Measurements from ENCODE around the gene FXYD1.
"Not testable (repeated sequence)": the region's sequence is repeated elsewhere in the genome, so short reads cannot be mapped to it uniquely, and the experiment has no call there.

Gene FXYD1

DNA sequence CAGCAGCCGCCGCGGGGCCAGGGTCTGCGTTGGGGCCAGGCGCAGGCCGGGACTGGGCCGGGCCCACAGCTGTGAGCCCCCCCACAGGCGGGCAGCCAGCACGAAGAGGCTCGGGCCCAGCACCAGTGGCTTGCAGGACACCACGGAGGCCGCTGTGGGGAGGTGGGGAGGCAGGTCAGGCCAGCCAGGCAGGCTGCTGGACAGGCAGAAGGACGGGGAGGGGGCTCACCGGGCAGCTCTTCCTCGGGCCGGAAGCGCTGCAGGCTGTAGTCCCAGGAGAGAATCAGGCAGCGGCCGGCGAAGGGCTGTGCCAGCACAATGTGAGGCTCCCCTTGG, 12.0 kb upstream of the FXYD1 start:
- CTCF ChIA-PET, result interaction anchor here (0.6 to 7.4 kb wide), 6 partner anchors 9 to 82 kb away, joined by 3 to 118 read pairs (median 12); partner anchors contain the start of genes FXYD1, FXYD3, FXYD7 and LGI4

DNA sequence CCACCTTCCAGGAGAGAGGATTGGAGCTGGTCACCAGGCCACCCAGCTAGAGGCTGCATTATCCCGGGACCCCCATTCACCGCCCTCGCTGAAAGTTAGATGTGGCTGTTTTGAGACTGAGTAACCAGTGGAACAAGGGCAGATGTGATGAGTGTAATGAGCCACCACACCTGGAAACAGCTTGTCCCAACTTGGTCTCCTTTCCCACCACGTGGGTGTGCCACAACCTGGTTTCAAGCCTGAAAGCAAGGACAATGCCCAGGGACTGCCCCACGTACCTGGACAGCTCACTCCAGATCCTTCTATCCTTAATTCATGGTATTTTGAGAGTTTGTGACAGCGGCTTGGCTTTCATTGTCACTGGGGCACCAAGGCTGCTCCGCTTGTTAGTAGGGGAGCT, 10.8 kb upstream of the FXYD1 start:
- CTCF ChIA-PET, result interaction anchor here (0.8 to 7.4 kb wide), 7 partner anchors 8 to 83 kb away, joined by 3 to 118 read pairs (median 6); partner anchors contain the start of genes FXYD1, FXYD3 and LGI4
- TF ChIP-seq, protein P1, sequence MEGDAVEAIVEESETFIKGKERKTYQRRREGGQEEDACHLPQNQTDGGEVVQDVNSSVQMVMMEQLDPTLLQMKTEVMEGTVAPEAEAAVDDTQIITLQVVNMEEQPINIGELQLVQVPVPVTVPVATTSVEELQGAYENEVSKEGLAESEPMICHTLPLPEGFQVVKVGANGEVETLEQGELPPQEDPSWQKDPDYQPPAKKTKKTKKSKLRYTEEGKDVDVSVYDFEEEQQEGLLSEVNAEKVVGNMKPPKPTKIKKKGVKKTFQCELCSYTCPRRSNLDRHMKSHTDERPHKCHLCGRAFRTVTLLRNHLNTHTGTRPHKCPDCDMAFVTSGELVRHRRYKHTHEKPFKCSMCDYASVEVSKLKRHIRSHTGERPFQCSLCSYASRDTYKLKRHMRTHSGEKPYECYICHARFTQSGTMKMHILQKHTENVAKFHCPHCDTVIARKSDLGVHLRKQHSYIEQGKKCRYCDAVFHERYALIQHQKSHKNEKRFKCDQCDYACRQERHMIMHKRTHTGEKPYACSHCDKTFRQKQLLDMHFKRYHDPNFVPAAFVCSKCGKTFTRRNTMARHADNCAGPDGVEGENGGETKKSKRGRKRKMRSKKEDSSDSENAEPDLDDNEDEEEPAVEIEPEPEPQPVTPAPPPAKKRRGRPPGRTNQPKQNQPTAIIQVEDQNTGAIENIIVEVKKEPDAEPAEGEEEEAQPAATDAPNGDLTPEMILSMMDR (IDR thresholded peaks at IDR 0.05; ENCODE audit: insufficient read depth, low read length, missing control alignments), result no peak
- POLR2A ChIA-PET, result no interaction called here
- no peak for DNase-seq (ENCODE audit: low read depth, low spot score)
- no peak overlapping the region for H3K4me3 ChIP-seq (ENCODE audit: low read depth, low read length)

More for the DNA sequence above, 12.0 kb upstream of the FXYD1 start:
- DNase-seq (ENCODE audit: low read depth, low spot score), result no peak
- POLR2A ChIA-PET, result no interaction called here
- no peak overlapping the region for H3K4me3 ChIP-seq (ENCODE audit: low read depth, low read length)
- TF ChIP-seq, protein P1 (IDR thresholded peaks at IDR 0.05; ENCODE audit: insufficient read depth, low read length, missing control alignments), result no peak

DNA sequence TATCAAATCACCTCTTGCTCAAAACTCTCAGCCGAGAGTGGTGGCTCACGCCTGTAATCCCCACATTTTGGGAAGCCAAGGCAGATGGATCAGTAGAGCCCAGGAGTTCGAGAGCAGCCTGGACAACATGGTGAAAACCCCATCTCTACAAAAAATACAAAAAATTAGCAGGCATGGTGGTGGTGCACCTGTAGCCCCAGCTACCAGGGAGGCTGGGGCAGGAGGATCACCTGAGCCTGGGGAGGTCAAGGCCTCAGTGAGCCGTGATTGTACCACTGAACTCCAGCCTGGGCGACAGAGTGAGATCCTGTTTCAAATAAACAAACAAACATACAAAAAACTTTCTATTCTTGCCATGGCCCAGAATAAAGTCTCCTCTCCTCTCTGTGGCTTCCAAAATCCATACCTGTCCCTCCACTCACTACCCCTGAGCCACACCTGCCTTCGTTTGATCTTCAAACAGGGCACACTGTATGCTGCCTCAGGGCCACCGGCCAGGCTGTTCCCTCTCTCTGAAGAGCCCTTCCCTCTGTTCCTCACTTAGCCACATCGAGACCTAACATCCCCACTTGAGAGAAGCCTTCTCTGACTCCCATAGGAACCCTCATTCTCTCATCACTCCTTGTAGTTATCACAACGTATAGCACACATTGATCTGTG, 10.1 kb upstream of the FXYD1 start:
- DNase-seq (ENCODE audit: low read depth, low spot score), result no peak
- TF ChIP-seq, protein P1 (IDR thresholded peaks at IDR 0.05; ENCODE audit: insufficient read depth, low read length, missing control alignments), result no peak
- POLR2A ChIA-PET, result no interaction called here
- CTCF ChIA-PET, result interaction anchor here (1.4 to 7.4 kb wide), 5 partner anchors 8 to 84 kb away, joined by 6 to 118 read pairs (median 16); partner anchors contain the start of genes FXYD1, FXYD3 and LGI4
- no peak overlapping the region for H3K4me3 ChIP-seq (ENCODE audit: low read depth, low read length)

DNA sequence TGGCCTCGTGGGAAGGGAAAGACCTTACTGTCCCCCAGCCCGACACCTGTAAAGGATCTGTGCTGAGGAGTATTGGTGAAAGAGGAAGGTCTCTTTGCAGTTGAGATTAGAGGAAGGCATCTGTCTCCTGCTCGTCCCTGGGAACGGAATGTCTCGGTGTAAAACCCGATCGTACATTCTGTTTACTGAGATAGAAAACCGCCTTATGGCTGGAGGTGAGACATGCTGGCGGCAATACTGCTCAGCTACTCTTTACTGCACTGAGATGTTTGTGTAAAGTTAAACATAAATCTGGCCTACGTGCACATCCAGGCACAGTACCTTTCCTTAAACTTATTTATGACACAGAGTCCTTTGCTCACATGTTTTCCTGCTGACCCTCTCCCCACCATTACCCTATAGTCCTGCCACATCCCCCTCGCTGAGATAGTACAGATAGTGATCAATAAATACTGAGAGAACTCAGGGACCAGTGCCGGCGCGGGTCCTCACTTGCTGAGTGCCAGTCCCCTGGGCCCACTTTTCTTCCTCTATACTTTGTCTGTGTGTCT, 8.8 kb upstream of the FXYD1 start:
- DNase-seq (ENCODE audit: low read depth, low spot score); POLR2A ChIA-PET; CTCF ChIA-PET; H3K4me3 ChIP-seq (ENCODE audit: low read depth, low read length): not testable (repeated sequence)

DNA sequence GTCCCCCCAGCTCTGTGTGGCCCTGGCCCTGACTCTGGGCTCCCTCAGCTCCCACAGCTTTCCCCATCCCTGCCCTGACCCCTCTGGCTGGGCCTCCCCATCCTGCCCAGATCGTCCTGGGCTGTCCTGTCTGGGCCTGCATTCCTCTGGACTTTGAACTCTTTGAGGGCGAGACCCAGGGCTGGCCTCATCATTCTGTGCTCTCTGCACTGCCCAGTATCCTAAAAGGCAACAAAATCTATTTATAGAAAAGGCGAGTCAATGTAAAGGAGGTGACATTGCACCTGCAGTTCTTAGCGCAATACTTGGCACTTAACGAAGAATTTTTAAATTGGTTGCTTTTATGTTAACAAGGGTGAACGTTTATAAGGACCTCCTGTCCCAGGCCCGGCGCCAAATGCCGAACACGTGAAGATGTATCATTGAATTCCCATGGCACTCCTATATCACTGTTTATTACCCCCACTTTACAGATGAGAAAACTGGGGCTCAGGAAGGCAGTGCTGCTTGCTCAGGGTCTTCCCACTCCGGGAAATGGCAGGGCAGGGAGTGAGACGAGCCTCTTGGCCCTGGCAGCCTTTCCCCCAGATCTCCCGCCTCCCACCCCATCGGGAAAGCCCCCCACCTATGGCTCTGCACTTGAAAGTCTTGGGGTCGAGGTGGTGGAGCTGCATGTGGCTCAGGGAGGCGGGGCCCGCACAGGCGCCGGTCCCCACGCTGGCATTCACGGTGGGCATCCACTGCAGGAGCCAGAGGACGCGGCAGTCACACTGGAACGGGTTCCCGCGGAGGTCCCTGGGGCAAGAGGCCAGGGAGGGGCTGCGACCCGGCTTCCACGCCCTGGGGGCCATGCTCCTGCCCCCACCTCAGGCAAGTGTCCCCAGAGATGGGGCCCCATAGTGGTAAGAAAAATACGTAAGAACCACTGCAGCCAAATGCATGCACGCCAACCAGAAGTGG, 7.6 kb upstream of the FXYD1 start:
- ChIA-PET POLR2A (no interaction called here), CTCF (interaction anchor here (0.9 kb wide), 1 partner anchor 64 kb away, joined by 4 read pairs; no protein-coding TSS in a partner anchor)
- DNase-seq (ENCODE audit: low read depth, low spot score), result no peak
- TF ChIP-seq, protein P1 (IDR thresholded peaks at IDR 0.05; ENCODE audit: insufficient read depth, low read length, missing control alignments), result no peak
- H3K4me3 ChIP-seq (ENCODE audit: low read depth, low read length), result no peak overlapping the region

DNA sequence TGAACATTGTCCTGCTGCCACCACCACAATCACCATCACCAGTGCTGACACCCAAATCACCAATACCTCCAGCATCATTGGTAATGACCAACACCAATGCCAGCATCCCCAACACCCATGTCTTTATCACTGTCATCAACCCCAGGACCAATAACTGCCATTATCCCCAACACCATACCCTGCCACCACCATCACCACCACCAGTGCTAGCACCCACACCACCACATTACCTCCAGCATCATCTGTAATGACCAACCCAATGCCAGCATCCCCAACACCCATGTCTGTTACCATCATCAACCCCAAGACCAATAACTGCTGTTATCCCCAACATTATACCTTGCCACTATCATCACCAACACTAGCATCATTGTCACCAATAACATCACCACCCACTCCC, 6.4 kb upstream of the FXYD1 start:
- no peak overlapping the region for H3K4me3 ChIP-seq (ENCODE audit: low read depth, low read length)
- CTCF ChIA-PET, result interaction anchor here (0.9 kb wide), 1 partner anchor 65 kb away, joined by 4 read pairs; no protein-coding TSS in a partner anchor
- TF ChIP-seq, protein P1 (IDR thresholded peaks at IDR 0.05; ENCODE audit: insufficient read depth, low read length, missing control alignments), result no peak
- DNase-seq (ENCODE audit: low read depth, low spot score), result no peak
- POLR2A ChIA-PET, result no interaction called here

Measured in AG04449 (cell line).